GM06990 (cell line): ENCODE measurements around the gene RBM5.

Experiments used
- DNase-seq: peaks from one replicate; pipeline ENCODE4 v3.0.0-alpha.2; 2011; ENCODE audit not compliant: insufficient read length; ENCODE audit errors: extremely low read depth
- H3K27me3 ChIP-seq: replicated peaks from 2 replicates; pipeline ENCODE4 v1.6.0; 2011; ENCODE audit warnings: low read length; ENCODE audit not compliant: control insufficient read depth, insufficient read depth
- H3K36me3 ChIP-seq: 2 replicates; pipeline ENCODE4 v1.5.1; 2011; ENCODE audit warnings: low read length; ENCODE audit not compliant: control insufficient read depth, insufficient read depth
- H3K4me3 ChIP-seq: replicated peaks from 2 replicates; pipeline ENCODE4 v1.5.1; 2011; ENCODE audit warnings: low read depth, mild to moderate bottlenecking, control low read depth, low read length
- CTCF ChIP-seq: IDR thresholded peaks from 2 replicates; pipeline ENCODE4 v1.5.1; 2011; ENCODE audit warnings: low read length, control low read depth, mild to moderate bottlenecking, inconsistent platforms; ENCODE audit not compliant: insufficient read depth, poor library complexity, severe bottlenecking

The RBM5 gene

GRCh38 chr3:50150863-50151686 lies 62.4 kb downstream of the RBM5 start:
- TF ChIP-seq CTCF = no peak
- H3K27me3 ChIP-seq = peaks cover 8% of the 10 kb centered on the region
- no peaks in the 10 kb centered on the region for H3K36me3 ChIP-seq
- no peak for DNase-seq
- H3K4me3 ChIP-seq = no peak overlapping the region

GRCh38 chr3:50151728-50152127 lies 63.0 kb downstream of the RBM5 start:
- H3K4me3 ChIP-seq = no peak overlapping the region
- peaks cover 8% of the 10 kb centered on the region for H3K27me3 ChIP-seq
- TF ChIP-seq CTCF = no peak
- no peaks in the 10 kb centered on the region for H3K36me3 ChIP-seq
- DNase-seq = no peak

GRCh38 chr3:50153782-50154475 lies 65.2 kb downstream of the RBM5 start:
- no peak overlapping the region; the same call in 1 of the 2 replicates for H3K4me3 ChIP-seq
- H3K27me3 ChIP-seq = peaks cover 6% of the 10 kb centered on the region
- no peak for TF ChIP-seq CTCF
- no peaks in the 10 kb centered on the region for H3K36me3 ChIP-seq
- DNase-seq = no peak

GRCh38 chr3:50154476-50154839 lies 65.7 kb downstream of the RBM5 start:
- DNase-seq = no peak
- peak; percentile 25 for TF ChIP-seq CTCF
- Histone ChIP-seq H3K4me3 (peak overlapping the region; percentile 54), H3K27me3 (peaks cover 6% of the 10 kb centered on the region), H3K36me3 (no peaks in the 10 kb centered on the region)

- TF ChIP-seq CTCF = no peak
- peaks cover 6% of the 10 kb centered on the region for H3K27me3 ChIP-seq
- H3K4me3 ChIP-seq = peak within 1 kb of the TSS; percentile 54
- H3K36me3 ChIP-seq = no peaks in the 10 kb centered on the region
- peak; percentile 75 for DNase-seq
These were observed 66.2 kb downstream of the RBM5 start, which contains the start of gene SEMA3F for GRCh38 chr3:50154840-50155490. Gene SEMA3F (plus strand): TSS chr3:50155324. CDS start chr3:50159623, 4,299 bp downstream.
